ENCODE results near the gene TPGS2. TPM values are rescaled to one million over a fixed set of nuclear protein-coding genes. Genes with fewer than 3 reads are reported as not detected.

The TPGS2 gene
- total RNA-seq, 2 experiments from 2014 or later = 77.0 to 83.1 TPM

DNA sequence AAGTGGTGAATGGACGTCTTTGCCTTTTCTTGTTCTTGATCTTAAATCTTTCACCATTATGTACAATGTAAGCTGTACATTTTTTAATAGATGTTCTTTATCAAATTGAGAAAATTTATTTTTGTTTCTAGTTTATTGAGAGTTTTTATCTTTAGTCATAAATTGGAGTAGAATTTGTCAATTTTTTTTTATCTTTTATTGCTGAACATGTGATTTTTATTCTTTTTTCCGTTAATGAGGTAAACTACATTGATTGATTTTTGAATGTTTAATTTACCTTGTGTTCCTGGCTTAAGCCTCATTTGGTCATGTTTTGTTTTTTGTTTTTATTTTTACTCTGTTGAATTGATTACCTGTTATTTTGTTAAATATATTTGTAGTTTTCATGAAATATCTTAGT lies 19.8 kb upstream of the TPGS2 start:
- ChIA-PET CTCF (no interaction called here), POLR2A (no interaction called here)
- no peak for ATAC-seq
- Mint-ChIP-seq H3K27me3 (no peaks in the 10 kb centered on the region), H3K4me3 (no peak overlapping the region), H3K9me3 (peaks cover 14% of the 10 kb centered on the region), H3K36me3 (ENCODE audit: low read depth) (peaks cover 34% of the 10 kb centered on the region), H3K4me1 (ENCODE audit: low read depth) (peaks cover 6% of the 10 kb centered on the region), H3K27ac (no peak overlapping the region)
- DNase-seq = no peak
- intact Hi-C loops (cut with micrococcal nuclease) = no loop called here
- TF ChIP-seq, protein P1, sequence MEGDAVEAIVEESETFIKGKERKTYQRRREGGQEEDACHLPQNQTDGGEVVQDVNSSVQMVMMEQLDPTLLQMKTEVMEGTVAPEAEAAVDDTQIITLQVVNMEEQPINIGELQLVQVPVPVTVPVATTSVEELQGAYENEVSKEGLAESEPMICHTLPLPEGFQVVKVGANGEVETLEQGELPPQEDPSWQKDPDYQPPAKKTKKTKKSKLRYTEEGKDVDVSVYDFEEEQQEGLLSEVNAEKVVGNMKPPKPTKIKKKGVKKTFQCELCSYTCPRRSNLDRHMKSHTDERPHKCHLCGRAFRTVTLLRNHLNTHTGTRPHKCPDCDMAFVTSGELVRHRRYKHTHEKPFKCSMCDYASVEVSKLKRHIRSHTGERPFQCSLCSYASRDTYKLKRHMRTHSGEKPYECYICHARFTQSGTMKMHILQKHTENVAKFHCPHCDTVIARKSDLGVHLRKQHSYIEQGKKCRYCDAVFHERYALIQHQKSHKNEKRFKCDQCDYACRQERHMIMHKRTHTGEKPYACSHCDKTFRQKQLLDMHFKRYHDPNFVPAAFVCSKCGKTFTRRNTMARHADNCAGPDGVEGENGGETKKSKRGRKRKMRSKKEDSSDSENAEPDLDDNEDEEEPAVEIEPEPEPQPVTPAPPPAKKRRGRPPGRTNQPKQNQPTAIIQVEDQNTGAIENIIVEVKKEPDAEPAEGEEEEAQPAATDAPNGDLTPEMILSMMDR (IDR thresholded peaks at IDR 0.05) = no peak

DNA sequence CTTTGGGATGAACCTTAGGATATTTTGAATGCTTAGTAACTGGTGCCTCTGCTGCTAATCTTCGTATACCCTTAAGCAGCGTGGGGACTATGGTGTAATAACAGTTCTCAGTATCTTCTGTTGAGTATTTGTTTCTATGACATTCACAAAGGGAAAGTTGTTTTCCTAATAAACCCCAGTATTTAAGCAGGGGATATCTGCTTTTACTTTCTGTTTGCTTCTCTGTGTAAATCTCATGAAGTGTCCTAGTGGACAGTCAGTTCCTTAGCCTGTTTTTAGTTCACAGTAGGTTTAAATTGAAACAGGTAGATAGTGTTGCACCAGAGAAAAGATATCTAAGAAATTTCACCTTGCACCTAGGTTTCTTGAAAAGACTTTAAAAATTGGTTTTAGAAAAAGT lies 15.0 kb upstream of the TPGS2 start:
- DNase-seq (no peak), ATAC-seq (no peak)
- intact Hi-C loops (cut with micrococcal nuclease) = no loop called here
- Mint-ChIP-seq H3K27ac (no peak overlapping the region), H3K36me3 (ENCODE audit: low read depth) (peaks cover 26% of the 10 kb centered on the region), H3K27me3 (no peaks in the 10 kb centered on the region), H3K9me3 (peaks cover 1% of the 10 kb centered on the region), H3K4me1 (ENCODE audit: low read depth) (peaks cover 3% of the 10 kb centered on the region), H3K4me3 (no peak overlapping the region)
- POLR2A ChIA-PET = interaction anchor here (0.6 kb wide), 1 partner anchor 425 kb away, joined by 3 read pairs; no protein-coding TSS in a partner anchor
- TF ChIP-seq, protein P1 (IDR thresholded peaks at IDR 0.05) = no peak
- CTCF ChIA-PET = interaction anchor here (2.9 kb wide), 1 partner anchor 14 kb away, joined by 9 read pairs; no protein-coding TSS in a partner anchor

DNA sequence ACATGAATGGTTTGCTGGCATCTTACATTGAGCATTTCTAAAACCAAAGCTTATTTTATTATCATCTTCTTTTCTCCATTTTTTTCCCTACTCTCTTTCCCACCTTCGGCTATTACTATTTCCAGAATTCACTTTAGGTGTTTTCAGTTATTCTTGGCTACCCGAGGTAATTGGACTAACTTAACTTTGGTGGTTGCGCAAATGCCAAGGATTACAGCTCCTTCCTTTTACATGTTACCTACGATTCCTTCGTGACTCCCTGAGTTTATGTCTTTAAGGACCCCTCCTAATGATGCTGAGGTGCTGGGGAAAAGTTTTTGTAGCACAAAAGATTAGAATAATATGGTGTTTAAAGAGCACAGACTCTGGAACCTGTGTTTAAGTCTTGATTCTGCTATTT lies 14.4 kb upstream of the TPGS2 start:
- H3K4me3 Mint-ChIP-seq = no peak overlapping the region
- peaks cover 3% of the 10 kb centered on the region for H3K9me3 Mint-ChIP-seq
- no peak for ATAC-seq
- DNase-seq = no peak
- intact Hi-C loops (cut with micrococcal nuclease) = no loop called here
- peaks cover 30% of the 10 kb centered on the region for H3K36me3 Mint-ChIP-seq (ENCODE audit: low read depth)
- no peak overlapping the region for H3K27ac Mint-ChIP-seq
- H3K27me3 Mint-ChIP-seq = no peaks in the 10 kb centered on the region
- TF ChIP-seq, protein P1 (IDR thresholded peaks at IDR 0.05) = no peak
- peaks cover 3% of the 10 kb centered on the region for H3K4me1 Mint-ChIP-seq (ENCODE audit: low read depth)
- ChIA-PET CTCF (interaction anchor here (2.9 kb wide), 1 partner anchor 14 kb away, joined by 9 read pairs; no protein-coding TSS in a partner anchor), POLR2A (no interaction called here)

DNA sequence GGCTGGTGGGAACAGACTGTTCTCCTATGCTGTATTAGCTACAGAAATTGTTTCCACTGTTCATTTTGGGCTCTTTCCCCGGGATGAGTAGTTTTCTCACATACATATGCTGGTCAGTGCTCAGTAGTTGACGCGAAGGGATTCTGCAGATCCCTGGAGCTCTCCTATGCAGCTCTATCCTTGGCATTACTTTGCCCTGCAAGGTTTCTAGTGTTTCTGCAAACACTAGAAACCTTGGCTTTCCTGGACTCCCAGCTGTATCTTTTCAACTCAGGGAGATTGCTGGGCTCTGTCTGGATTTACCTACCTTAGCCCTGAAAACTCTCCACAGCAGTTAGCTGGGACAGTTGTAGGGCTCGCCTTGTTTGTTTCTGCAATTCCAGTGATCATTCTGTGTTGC lies 11.0 kb upstream of the TPGS2 start:
- CTCF ChIA-PET = no interaction called here
- intact Hi-C loops (cut with micrococcal nuclease) = no loop called here

DNA sequence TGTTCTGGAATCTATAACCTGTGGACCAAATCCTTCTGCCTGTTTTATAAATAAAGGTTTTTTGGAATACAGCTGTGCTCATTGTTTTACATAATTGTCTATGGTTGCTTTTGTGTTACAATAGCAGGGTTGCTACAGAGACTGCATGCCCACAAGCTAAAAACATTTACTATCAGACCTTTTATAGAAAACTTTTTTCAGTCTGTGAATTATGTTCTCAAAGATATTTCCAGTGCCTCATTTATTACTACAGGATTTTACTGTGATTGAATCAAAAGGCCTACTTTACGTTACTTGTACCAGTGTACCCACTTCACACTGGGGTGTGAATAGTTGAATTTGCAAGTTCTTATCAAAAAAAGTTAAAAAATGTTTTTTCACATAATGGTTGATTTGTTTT lies 7.1 kb upstream of the TPGS2 start:
- peaks cover 13% of the 10 kb centered on the region for H3K4me1 Mint-ChIP-seq (ENCODE audit: low read depth)
- peaks cover 3% of the 10 kb centered on the region for H3K9me3 Mint-ChIP-seq
- H3K4me3 Mint-ChIP-seq = no peak overlapping the region
- H3K27me3 Mint-ChIP-seq = no peaks in the 10 kb centered on the region
- no peak for ATAC-seq
- DNase-seq = no peak
- intact Hi-C loops (cut with micrococcal nuclease) = no loop called here
- ChIA-PET POLR2A (no interaction called here), CTCF (no interaction called here)
- H3K36me3 Mint-ChIP-seq (ENCODE audit: low read depth) = peaks cover 38% of the 10 kb centered on the region
- TF ChIP-seq, protein P1 (IDR thresholded peaks at IDR 0.05) = no peak
- no peak overlapping the region for H3K27ac Mint-ChIP-seq

More for the DNA sequence above, 11.0 kb upstream of the TPGS2 start:
- Mint-ChIP-seq H3K27ac (no peak overlapping the region), H3K4me3 (no peak overlapping the region), H3K4me1 (ENCODE audit: low read depth) (peaks cover 3% of the 10 kb centered on the region), H3K9me3 (peaks cover 3% of the 10 kb centered on the region), H3K36me3 (ENCODE audit: low read depth) (peaks cover 45% of the 10 kb centered on the region), H3K27me3 (no peaks in the 10 kb centered on the region)
- DNase-seq = no peak
- TF ChIP-seq, protein P1 (IDR thresholded peaks at IDR 0.05) = no peak
- ATAC-seq = no peak
- POLR2A ChIA-PET = interaction anchor here (2.6 kb wide), 1 partner anchor 10 kb away, joined by 13 read pairs; the partner anchor contains the start of genes KIAA1328 and TPGS2

All from activated CD8-positive, alpha-beta T cell treated with anti-CD3 and anti-CD28 coated beads for 36 hours (primary cell).